Common myeloid progenitor, CD34-positive (primary cell): ENCODE data around the gene KRTAP3-3.
"Not testable (repeated sequence)": the region's sequence is repeated elsewhere in the genome, so short reads cannot be mapped to it uniquely, and the experiment has no call there.

Experiments used
- CTCF ChIA-PET: fragments of 350-600 bp; sonication (Branson Sonifier 250); formaldehyde crosslinking; loops from one replicate; lab custom pipeline; 2021; ENCODE audit warnings: antibody characterized with exemption; lab: Charles Lee
- POLR2A ChIA-PET: fragments of 350-600 bp; sonication (Branson Sonifier 250); formaldehyde crosslinking; loops from one replicate; lab custom pipeline; 2021; ENCODE audit warnings: antibody characterized with exemption; lab: Charles Lee
- DNase-seq, 3 donors: peaks; one replicate each; pipeline versions ENCODE4 v3.0.0 to v3.0.0-alpha.2; 2013
- H3K27ac ChIP-seq, 2 experiments: 1 replicate in 1 of 2; 2 replicates in 1 of 2; pipeline ENCODE4 v1.7.0; 2013; ENCODE audit warnings: inconsistent platforms in 2 of 2, low read length in 2 of 2, mild to moderate bottlenecking in 2 of 2, low read depth in 1 of 2, moderate library complexity in 1 of 2; ENCODE audit not compliant: severe bottlenecking in 2 of 2, insufficient read depth in 1 of 2, poor library complexity in 1 of 2
- H3K27me3 ChIP-seq, 5 experiments: replicated peaks in 2 of 5; 1 replicate in 3 of 5; 2 replicates in 2 of 5; pipeline versions ENCODE4 v1.6.1 to v1.7.0; 2013; ENCODE audit warnings: low read length in 4 of 5, mild to moderate bottlenecking in 2 of 5, moderate library complexity in 2 of 5, inconsistent platforms in 1 of 5; ENCODE audit not compliant: insufficient read depth in 5 of 5, control insufficient read depth in 4 of 5
- H3K36me3 ChIP-seq, 4 experiments: 1 replicate in 2 of 4; 2 replicates in 2 of 4; pipeline versions ENCODE4 v1.6.1 to v1.7.0; 2013; ENCODE audit warnings: low read length in 3 of 4, control low read depth in 1 of 4, mild to moderate bottlenecking in 1 of 4; ENCODE audit not compliant: control insufficient read depth in 4 of 4, insufficient read depth in 4 of 4
- H3K4me1 ChIP-seq, 4 experiments: 1 replicate in 3 of 4; 2 replicates in 1 of 4; pipeline versions ENCODE4 v1.6.1 to v1.7.1; 2013; ENCODE audit warnings: low read length in 3 of 4, mild to moderate bottlenecking in 3 of 4, control low read depth in 1 of 4, inconsistent platforms in 1 of 4, moderate library complexity in 1 of 4; ENCODE audit not compliant: control insufficient read depth in 4 of 4, insufficient read depth in 4 of 4; ENCODE audit errors: control extremely low read depth in 1 of 4
- H3K4me3 ChIP-seq, 7 experiments: 1 replicate in 4 of 7; 2 replicates in 3 of 7; pipeline versions ENCODE4 v1.5.1 to v1.7.0; 2013; ENCODE audit warnings: mild to moderate bottlenecking in 7 of 7, low read length in 6 of 7, moderate library complexity in 6 of 7, inconsistent platforms in 2 of 7, low read depth in 2 of 7, control low read depth in 1 of 7; ENCODE audit not compliant: insufficient read depth in 4 of 7, control insufficient read depth in 1 of 7; ENCODE audit errors: extremely low read depth in 1 of 7
- H3K9me3 ChIP-seq, 5 experiments: 1 replicate in 4 of 5; 2 replicates in 1 of 5; pipeline versions ENCODE4 v1.6.1 to v1.7.1; 2013; ENCODE audit warnings: low read length in 4 of 5, mild to moderate bottlenecking in 2 of 5, inconsistent platforms in 1 of 5, low read depth in 1 of 5, moderate library complexity in 1 of 5; ENCODE audit not compliant: control insufficient read depth in 4 of 5, insufficient read depth in 2 of 5; ENCODE audit errors: control extremely low read depth in 1 of 5
- WGBS: methylation state at CpG from one replicate; pipeline ENCODE4 v1.1.5; 2013; ENCODE audit not compliant: insufficient coverage; 5-methylcytosine and 5-hydroxymethylcytosine counted together

KRTAP3-3 gene

GRCh38 chr17:41004397-41004796 lies 10.4 kb upstream of the KRTAP3-3 start:
- H3K9me3 ChIP-seq = no peaks in the 10 kb centered on the region
- 94% methylated on average over 3 of the region's 3 CpGs for WGBS
- no peak for DNase-seq
- no peak overlapping the region for H3K4me3 ChIP-seq
- POLR2A ChIA-PET = no interaction called here
- H3K27ac ChIP-seq = no peak overlapping the region
- no peaks in the 10 kb centered on the region for H3K27me3 ChIP-seq
- H3K4me1 ChIP-seq = no peaks in the 10 kb centered on the region
- H3K36me3 ChIP-seq = no peaks in the 10 kb centered on the region
- CTCF ChIA-PET = no interaction called here

DNA sequence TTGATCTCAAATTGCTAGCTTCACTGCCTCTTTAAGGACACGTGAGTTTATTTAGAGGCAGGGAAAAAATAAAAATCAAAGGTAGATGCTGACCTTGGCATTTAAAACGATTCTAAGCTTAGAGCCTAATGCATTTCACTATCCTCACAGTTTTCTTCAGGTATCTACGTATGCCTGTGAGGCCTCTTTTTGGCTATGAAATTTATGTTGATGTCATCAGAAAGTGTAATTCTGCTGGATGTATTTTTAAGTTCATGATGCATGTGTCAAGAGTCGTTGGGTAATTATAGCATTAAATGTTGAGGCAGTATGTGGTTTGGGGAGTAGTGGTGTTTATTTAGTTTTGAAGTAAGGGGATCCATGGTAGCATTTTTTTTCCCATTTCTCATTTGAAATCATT lies 10.0 kb upstream of the KRTAP3-3 start:
- WGBS = 100% methylated on average over 2 of the region's 4 CpGs
- Histone ChIP-seq H3K36me3 (no peaks in the 10 kb centered on the region), H3K27me3 (no peaks in the 10 kb centered on the region), H3K9me3 (no peaks in the 10 kb centered on the region), H3K4me3 (no peak overlapping the region), H3K27ac (no peak overlapping the region), H3K4me1 (no peaks in the 10 kb centered on the region)
- POLR2A ChIA-PET = no interaction called here
- no peak for DNase-seq
- CTCF ChIA-PET = no interaction called here

- Histone ChIP-seq H3K27ac (no peak overlapping the region), H3K9me3 (no peaks in the 10 kb centered on the region), H3K27me3 (no peaks in the 10 kb centered on the region), H3K4me3 (no peak overlapping the region), H3K36me3 (no peaks in the 10 kb centered on the region), H3K4me1 (no peaks in the 10 kb centered on the region)
- POLR2A ChIA-PET = no interaction called here
- WGBS = 98% methylated on average over 4 of the region's 5 CpGs
- CTCF ChIA-PET = no interaction called here
- DNase-seq = no peak
Measured at GRCh38 chr17:41002814-41003213, 8.8 kb upstream of the KRTAP3-3 start.

DNA sequence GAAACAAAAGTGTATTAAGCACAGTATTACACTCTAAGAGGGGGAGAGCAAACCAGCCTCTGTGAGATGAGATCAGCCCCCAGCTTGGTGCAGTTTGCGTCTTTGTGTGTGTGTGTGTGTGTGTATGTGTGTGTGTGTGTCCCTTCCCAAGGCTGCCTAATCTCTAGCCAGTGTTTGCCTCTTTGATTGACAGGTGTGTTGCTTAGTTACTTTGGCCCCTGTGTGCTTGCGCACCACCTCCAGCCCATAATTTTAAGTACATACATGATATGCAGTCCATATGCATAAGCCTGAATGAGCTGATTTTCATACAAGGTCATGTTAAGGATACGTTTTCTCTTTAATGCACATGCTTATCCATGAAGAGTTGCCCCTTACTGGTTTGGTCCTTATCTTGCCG lies 7.8 kb upstream of the KRTAP3-3 start:
- no peaks in the 10 kb centered on the region for H3K9me3 ChIP-seq
- WGBS = 100% methylated on average over 3 of the region's 4 CpGs
- no peaks in the 10 kb centered on the region for H3K4me1 ChIP-seq
- no peaks in the 10 kb centered on the region for H3K36me3 ChIP-seq
- peaks cover 0 to 7% (median 5%) of the 10 kb centered on the region in 5 experiments for H3K27me3 ChIP-seq
- ChIA-PET POLR2A (no interaction called here), CTCF (no interaction called here)
- no peak overlapping the region for H3K4me3 ChIP-seq
- no peak for DNase-seq
- no peak overlapping the region for H3K27ac ChIP-seq

DNA sequence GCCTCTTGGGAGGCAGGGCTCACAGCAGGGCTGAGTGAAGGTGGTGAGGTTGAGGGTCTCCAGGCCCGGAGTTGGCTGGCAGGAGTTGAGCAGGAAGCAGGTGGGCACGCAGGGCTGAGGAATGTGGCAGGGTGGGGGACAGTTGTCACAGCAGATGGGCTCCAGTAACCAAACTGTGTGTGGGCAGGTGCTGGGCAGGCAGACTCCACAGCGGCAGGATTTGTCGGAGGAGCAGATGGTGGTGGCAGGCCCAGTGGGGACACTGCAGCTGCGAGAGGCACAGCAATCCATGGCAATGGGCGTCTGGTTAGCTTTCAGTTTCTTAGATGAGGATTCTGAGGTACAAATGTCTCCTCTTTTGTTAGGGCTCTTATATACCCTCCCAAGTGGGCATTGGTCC lies 5.6 kb upstream of the KRTAP3-3 start, which contains the start of gene KRTAP3-2:
Gene KRTAP3-2, minus strand, starts transcription at position 344 of the 400 bp plus-strand sequence. Its CDS starts 53 bp downstream, at position 291.
- H3K27ac ChIP-seq, H3K36me3 ChIP-seq, CTCF ChIA-PET, H3K27me3 ChIP-seq, H3K9me3 ChIP-seq, H3K4me3 ChIP-seq, POLR2A ChIA-PET, DNase-seq, H3K4me1 ChIP-seq: not testable (repeated sequence)
- WGBS = 100% methylated on average over 4 of the region's 6 CpGs

GRCh38 chr17:40997361-40997760 lies 3.4 kb upstream of the KRTAP3-3 start:
- no peak overlapping the region for H3K27ac ChIP-seq
- H3K36me3 ChIP-seq = no peaks in the 10 kb centered on the region
- H3K4me1 ChIP-seq = no peaks in the 10 kb centered on the region
- CTCF ChIA-PET = no interaction called here
- 100% methylated on average over 2 of the region's 2 CpGs for WGBS
- H3K9me3 ChIP-seq = no peaks in the 10 kb centered on the region
- POLR2A ChIA-PET = no interaction called here
- no peak for DNase-seq
- peaks cover 0 to 9% (median 5%) of the 10 kb centered on the region in 5 experiments for H3K27me3 ChIP-seq
- no peak overlapping the region for H3K4me3 ChIP-seq

DNA sequence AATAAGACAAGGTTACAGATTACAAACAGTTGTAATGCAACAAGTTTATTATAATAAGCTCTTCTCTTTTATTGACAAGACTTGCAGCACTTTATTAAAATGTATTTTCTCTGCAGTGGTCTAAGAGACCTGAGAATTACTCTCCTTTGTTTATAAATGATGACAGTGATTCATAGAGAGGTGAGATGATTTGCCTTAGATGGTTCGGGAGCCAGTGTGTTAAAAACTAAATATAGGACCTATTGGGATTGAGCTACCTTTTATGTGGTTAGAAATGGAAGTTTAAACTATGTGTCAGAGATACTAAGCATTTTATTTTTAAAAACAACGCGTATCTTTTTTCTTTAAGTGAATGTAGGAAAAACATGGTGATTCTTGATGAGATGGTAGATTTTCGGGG lies 2.9 kb upstream of the KRTAP3-3 start:
- H3K4me3 ChIP-seq = no peak overlapping the region
- no peaks in the 10 kb centered on the region for H3K4me1 ChIP-seq
- POLR2A ChIA-PET = no interaction called here
- peaks cover 0 to 9% (median 5%) of the 10 kb centered on the region in 5 experiments for H3K27me3 ChIP-seq
- WGBS = 86% methylated on average over 1 of the region's 4 CpGs
- H3K36me3 ChIP-seq = no peaks in the 10 kb centered on the region
- CTCF ChIA-PET = interaction anchor here (0.7 kb wide), 1 partner anchor 498 kb away, joined by 3 read pairs; no protein-coding TSS in a partner anchor
- no peaks in the 10 kb centered on the region for H3K9me3 ChIP-seq
- no peak overlapping the region for H3K27ac ChIP-seq
- DNase-seq = no peak
